SKM-1 (cell line): ENCODE results near the gene AXIN2.

Experiments
- DNase-seq: peaks from one replicate; lab custom pipeline; 2025; ENCODE audit not compliant: unreplicated experiment; lab: John Stamatoyannopoulos, UW

Gene AXIN2

DNA sequence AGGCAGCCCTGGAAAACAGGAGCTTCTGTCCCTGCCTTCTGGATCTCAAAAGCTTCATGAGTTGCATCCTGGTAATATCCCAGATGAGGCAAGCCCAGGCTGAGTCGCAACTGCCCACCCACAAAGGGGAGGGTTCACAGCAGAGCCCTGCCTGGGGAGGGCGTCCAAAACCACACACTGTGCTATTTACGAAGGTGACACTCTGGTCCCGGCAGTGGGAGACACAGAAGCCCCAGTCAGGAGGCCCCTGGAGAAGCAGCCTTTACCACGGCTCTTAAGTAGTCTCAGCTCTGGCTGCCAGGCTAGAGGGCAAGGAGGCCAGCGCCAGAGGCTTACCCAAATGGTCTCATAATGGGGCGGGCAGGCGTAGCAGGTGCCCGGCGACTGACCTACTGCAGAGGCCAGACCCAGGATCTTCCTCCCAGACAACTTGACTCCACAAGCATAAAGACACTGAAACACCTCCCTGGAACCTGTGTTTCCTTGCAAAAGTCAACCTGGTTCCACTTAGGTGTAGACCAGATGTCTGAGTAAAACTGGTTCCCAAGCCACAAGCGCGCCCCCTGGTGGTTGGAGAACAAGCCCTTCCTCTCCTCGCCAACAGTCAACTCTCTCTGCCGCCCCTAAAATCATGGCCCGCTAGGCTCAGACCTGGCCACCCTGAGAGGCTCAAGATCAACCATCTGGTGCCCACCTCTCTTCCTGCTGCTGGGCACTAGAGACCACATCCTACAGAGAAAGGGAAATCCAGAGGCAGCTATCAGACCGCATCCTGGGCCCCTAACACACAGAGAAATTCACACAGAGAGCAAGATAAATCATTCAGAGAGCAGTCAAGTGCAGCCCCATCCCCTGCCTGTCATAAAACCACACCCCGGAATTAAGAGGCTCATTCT lies 5.2 kb downstream of the AXIN2 start:
- no peak for DNase-seq

DNA sequence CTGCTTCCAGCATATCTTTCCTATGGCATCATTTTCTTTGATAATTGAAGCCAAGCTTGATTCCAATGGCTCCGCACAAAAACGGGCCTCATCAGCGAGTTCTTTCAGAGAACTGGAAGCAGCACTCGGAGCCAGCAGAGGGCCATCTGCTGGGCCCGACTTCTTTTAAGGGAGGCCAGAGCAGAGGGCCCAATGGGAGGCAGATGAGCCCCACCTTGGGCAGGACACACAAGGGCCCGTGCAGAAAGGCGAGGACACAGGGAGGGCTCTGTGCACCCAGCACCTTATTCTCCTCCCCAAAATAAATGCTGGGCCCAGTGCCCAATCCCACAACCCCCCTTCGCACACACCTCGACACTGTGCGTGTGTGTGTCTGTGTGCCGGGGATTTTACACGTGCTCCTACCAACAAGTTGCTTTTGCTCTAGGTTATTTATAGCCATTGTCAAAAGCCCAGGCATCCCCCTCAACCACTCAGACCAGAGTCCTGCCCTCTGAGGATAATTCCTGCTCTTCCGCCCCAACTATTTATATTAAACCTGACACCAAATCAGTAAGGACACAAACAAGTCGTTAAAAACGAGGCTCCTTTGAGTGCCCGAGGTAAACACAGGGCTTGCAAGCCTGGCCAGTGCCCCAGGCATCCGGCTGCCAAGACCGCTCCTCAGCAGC lies 6.8 kb downstream of the AXIN2 start:
- DNase-seq = no peak

- no peak for DNase-seq
Measured at GRCh38 chr17:65553646-65554552, 7.5 kb downstream of the AXIN2 start.

- DNase-seq = no peak
Measured at GRCh38 chr17:65553009-65553645, 8.3 kb downstream of the AXIN2 start.

DNA sequence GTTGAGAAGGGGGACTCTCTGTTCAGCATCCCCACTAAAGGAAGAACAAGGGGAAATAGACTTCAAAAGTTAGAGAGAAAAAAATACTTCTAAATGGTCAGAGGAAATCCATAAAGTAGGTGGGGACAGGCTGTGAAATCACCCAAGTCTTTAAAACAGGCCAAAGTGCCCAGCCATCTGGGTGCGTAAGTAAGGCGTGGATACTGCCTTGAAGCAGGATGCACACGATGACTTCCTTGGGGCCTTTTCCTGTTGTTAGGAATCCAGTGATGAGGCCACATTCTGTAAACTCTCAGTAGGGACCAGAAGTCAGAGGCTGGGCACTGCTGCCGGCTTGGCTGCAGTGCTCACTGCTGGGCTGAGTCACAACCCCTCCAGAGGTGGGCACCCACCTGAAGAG lies 9.2 kb downstream of the AXIN2 start:
- DNase-seq = no peak

GRCh38 chr17:65551267-65552040 lies 10.0 kb downstream of the AXIN2 start:
- no peak for DNase-seq

DNA sequence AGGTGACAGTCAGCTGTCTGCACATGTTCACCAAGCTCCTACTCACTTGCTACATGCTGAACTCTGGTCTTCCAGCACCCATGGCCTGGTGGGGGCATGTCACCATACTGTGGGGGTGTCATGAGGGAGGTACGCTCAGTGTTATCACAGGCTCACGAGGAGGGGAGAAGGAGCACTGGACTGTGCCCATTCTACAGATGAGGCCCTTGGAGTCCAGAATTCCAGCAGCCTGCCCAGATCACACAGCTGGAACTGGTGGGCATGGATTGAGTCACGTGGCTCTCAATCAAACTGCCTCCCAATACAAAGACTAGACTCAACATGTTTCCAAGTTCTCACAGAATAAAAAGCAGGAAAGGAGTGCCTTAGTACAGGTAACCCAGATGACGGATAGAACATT lies 10.7 kb downstream of the AXIN2 start:
- no peak for DNase-seq

- no peak for DNase-seq
Measured at GRCh38 chr17:65550075-65550662, 11.3 kb downstream of the AXIN2 start.

GRCh38 chr17:65548269-65548969 lies 13.0 kb downstream of the AXIN2 start:
- no peak for DNase-seq

DNA sequence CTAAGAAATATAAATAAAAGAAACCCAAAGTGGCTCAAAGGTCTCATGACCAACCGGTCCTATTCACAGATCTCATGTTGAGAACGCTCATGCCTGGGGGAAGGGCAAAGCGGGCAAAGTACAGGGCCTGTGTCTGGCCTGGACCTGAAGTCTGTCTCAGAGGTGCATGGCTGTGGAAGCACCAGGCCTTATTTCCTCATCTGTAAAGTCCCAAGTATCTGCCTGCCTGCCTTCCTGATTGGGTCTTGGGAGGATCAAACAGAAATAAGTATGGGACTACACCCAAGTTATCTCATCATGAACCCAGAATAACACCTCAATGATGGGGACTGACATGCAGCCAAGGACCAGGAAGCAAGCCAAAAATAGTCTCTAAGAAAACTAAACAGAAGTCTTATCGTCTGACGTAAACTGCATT lies 14.2 kb downstream of the AXIN2 start:
- DNase-seq = no peak

GRCh38 chr17:65546579-65546978 lies 14.9 kb downstream of the AXIN2 start:
- DNase-seq = no peak

GRCh38 chr17:65545705-65546523 lies 15.5 kb downstream of the AXIN2 start:
- DNase-seq = no peak

GRCh38 chr17:65544672-65545071 lies 16.8 kb downstream of the AXIN2 start:
- DNase-seq = no peak

DNA sequence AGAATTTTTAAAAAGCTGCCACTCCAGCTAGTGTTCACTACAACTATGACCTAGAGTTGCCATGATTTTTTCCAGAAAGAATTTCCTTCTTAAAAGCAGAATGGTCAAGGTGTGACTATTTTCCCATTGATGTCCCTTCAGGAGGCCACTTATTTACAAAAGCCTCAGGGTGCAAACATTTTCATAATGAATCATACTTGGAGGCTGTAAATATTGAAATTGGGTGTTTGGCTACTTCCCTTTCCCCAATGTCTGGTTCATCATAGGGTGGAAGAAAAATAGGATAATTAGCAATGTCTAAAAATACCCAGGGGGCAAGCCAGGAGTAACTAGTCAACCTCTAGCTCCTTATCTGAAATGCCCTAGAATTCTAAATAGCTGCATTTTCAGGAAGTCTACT lies 18.8 kb downstream of the AXIN2 start:
- no peak for DNase-seq

DNA sequence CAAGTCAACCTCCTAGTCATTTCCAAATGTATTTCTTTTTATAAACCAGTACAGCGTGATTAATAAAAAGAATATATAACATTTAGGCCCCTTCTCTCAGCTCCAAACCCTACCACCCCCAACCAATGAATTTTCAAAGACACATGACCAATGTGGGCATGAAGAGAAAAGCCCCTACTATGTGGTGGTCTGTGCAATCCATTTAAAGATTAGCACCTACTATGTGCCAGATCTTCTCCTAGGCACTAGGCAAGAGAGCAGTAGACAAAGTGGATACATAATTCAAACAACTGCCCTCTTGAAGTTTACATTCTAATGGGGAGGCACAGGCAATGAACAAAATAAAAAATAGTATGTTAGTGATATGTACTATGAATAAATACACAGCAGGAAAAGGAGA lies 19.4 kb downstream of the AXIN2 start:
- no peak for DNase-seq

DNA sequence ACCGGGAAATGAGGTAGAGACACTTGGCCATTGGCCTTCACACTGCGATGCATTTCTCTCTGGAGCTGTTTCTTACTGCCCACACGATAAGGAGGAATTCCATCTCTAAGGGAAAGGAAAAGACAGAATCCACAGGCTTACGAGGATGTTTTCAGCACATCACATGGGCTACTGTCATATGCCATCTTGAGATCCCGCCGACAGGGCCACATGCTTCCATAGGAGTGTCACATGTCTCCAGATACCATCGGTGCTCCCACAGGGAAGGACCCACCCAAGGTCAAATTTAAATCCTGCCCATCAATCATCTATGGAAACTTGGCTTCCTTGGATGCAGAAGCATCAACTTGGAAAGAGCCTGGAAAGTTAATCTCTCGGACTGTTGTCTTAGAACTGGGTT lies 20.0 kb downstream of the AXIN2 start:
- DNase-seq = no peak

- DNase-seq = no peak
Measured at GRCh38 chr17:65539630-65540266, 21.7 kb downstream of the AXIN2 start.
